ENCODE data around the gene TPD52L2. TPM values are rescaled to one million over a fixed set of nuclear protein-coding genes. Genes with fewer than 3 reads are reported as not detected.

The TPD52L2 gene
- total and polyA plus RNA-seq, 8 donors: 42.0 to 75.6 (median 52.9) TPM

DNA sequence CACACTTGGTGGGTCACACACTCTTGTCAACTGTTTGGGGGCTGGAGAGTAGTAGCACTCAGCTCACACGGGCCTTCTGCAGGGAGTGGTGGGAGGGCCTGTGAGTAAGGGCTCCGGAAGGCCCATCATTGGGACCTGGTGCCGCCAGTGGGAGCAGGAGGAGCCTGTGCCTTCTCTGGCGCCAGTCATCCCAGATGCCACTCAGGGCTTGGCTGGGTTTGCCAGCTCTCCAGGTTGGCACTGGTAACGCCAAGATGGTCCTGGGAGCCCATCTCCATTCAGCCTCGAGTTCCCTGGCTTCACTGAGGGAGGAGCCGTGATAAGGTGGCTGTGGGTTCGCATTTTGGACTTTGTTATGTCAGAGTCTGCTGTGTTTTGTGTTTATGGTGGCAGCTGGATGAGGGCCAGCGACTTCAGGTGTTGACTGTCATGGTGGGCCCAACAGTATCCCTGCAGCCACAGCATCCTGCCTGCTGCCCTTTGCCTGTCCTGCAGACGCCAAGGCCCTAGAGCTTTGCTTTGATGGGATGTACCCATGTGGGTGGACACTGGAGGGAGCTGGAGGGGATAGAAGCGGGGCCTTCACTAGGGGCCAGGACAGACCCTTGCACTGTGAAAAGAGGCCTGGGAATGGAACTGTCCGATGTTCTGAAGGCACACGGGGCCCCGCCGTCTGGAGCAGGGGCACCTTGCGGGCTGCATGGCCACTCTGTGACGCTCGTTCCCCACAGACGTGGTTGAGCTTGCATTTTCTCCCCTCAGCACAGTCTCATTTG lies 16.6 kb downstream of the TPD52L2 start:
- no peak for TF ChIP-seq EP300 (IDR thresholded peaks at IDR 0.05)
- TF ChIP-seq POLR2A (IDR thresholded peaks at IDR 0.05): no peak
- no peak for TF ChIP-seq POLR2AphosphoS5 (IDR thresholded peaks at IDR 0.05)
- TF ChIP-seq, protein P1, sequence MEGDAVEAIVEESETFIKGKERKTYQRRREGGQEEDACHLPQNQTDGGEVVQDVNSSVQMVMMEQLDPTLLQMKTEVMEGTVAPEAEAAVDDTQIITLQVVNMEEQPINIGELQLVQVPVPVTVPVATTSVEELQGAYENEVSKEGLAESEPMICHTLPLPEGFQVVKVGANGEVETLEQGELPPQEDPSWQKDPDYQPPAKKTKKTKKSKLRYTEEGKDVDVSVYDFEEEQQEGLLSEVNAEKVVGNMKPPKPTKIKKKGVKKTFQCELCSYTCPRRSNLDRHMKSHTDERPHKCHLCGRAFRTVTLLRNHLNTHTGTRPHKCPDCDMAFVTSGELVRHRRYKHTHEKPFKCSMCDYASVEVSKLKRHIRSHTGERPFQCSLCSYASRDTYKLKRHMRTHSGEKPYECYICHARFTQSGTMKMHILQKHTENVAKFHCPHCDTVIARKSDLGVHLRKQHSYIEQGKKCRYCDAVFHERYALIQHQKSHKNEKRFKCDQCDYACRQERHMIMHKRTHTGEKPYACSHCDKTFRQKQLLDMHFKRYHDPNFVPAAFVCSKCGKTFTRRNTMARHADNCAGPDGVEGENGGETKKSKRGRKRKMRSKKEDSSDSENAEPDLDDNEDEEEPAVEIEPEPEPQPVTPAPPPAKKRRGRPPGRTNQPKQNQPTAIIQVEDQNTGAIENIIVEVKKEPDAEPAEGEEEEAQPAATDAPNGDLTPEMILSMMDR (IDR thresholded peaks at IDR 0.05): no peak
- no peaks in the 10 kb centered on the region for H3K9me3 ChIP-seq
- H3K4me3 ChIP-seq: no peak overlapping the region
- no peaks in the 10 kb centered on the region for H3K27me3 ChIP-seq
- H3K36me3 ChIP-seq: peaks cover 41 to 93% (median 92%) of the 10 kb centered on the region in 4 donors
- no peak for DNase-seq
- WGBS, 5 donors: 69 to 87% (median 86%) methylated on average over 13 to 19 of the region's 19 CpGs
- peaks cover 0 to 15% (median 8%) of the 10 kb centered on the region in 4 donors for H3K4me1 ChIP-seq
- no peak overlapping the region for H3K27ac ChIP-seq
- intact Hi-C loops (cut with DNase I; ENCODE audit: low total_unique reads): no loop called here

DNA sequence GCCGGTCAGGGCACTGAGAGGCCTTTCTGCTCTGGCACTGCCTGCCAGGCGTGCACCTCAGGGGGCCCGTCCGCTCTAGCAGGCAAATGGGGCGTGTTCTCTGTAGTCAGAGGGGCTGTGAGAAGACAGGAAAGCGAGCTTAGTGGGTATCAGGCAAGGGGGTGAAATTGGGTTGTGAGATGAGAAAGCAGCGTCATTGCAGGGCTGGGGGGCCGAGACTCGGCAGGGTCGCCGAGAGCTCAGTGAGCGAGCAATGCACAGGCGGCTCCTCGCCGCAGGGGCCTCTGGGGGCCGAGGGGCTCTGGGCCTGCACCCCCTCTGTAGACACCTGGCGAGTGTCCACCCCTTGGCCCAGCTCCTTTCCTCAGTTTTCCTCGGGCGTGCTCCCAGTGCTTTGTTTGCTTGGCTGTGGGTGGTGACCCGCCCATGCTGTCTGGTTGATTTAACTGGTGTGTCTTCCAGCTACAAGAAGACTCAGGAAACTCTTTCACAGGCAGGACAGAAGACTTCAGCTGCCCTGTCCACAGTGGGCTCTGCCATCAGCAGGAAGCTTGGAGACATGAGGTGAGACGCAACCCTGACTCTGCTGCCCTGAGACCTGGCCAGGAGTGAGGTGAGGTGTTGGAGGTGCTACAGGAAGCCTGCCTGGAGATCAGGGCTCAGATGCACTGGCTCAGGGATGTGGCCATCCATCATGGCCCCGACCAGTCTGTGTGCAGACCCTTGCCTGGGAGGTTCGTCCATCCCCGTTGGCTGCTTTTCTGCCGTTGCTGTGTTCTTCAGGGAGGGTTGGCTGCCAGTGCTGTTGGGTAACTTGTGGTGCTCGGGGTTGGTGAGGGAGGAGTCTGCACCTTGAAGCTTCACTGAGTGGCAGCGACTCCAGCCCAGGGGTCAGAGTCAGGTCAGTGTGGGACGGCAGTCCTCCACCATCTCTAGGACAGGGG lies 17.5 kb downstream of the TPD52L2 start:
- intact Hi-C loops (cut with DNase I; ENCODE audit: low total_unique reads): no loop called here
- H3K4me3 ChIP-seq: no peak overlapping the region
- TF ChIP-seq POLR2A (IDR thresholded peaks at IDR 0.05): no peak
- TF ChIP-seq, protein P1 (IDR thresholded peaks at IDR 0.05): no peak
- TF ChIP-seq EP300 (IDR thresholded peaks at IDR 0.05): no peak
- no peak for TF ChIP-seq POLR2AphosphoS5 (IDR thresholded peaks at IDR 0.05)
- WGBS, 5 donors: 79 to 87% (median 84%) methylated on average over 25 to 28 of the region's 28 CpGs
- H3K27me3 ChIP-seq: no peaks in the 10 kb centered on the region
- DNase-seq: no peak
- H3K4me1 ChIP-seq: peaks cover 0 to 15% (median 8%) of the 10 kb centered on the region in 4 donors
- H3K9me3 ChIP-seq: no peaks in the 10 kb centered on the region
- no peak overlapping the region for H3K27ac ChIP-seq
- H3K36me3 ChIP-seq: peaks cover 46 to 93% (median 92%) of the 10 kb centered on the region in 4 donors

DNA sequence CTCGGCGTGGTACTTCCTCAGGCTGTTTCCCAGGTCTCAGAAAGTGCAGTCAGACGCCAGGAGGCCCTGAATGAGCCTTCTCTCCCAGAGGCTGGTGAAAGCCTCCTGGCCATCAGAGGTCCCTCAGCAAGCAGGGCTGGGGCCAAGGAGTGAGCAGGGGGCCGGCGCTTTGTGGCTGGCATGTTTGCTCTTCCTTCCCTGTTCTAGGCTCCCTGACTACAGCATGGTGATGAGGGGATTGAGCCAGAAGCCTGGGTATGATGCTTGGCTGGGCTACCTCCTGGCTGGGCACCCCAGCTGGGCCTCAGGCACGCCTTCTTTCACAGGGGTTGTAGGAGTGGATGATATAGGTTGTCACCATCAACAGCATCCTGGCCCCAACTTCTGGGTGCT lies 18.1 kb downstream of the TPD52L2 start:
- Histone ChIP-seq H3K9me3 (no peaks in the 10 kb centered on the region), H3K4me3 (no peak overlapping the region), H3K36me3 (peaks cover 45 to 93% (median 92%) of the 10 kb centered on the region in 4 donors), H3K27ac (no peak overlapping the region), H3K4me1 (peaks cover 0 to 15% (median 8%) of the 10 kb centered on the region in 4 donors), H3K27me3 (no peaks in the 10 kb centered on the region)
- WGBS, 5 donors: 83 to 93% (median 87%) methylated on average over 3 to 6 of the region's 6 CpGs
- no peak for TF ChIP-seq POLR2A (IDR thresholded peaks at IDR 0.05)
- TF ChIP-seq EP300 (IDR thresholded peaks at IDR 0.05): no peak
- no peak for TF ChIP-seq POLR2AphosphoS5 (IDR thresholded peaks at IDR 0.05)
- TF ChIP-seq, protein P1 (IDR thresholded peaks at IDR 0.05): no peak
- DNase-seq: no peak
- intact Hi-C loops (cut with DNase I; ENCODE audit: low total_unique reads): no loop called here

- peak in 1 of 2 donors; percentile 67 for DNase-seq
- intact Hi-C loops (cut with DNase I; ENCODE audit: low total_unique reads): no loop called here
- TF ChIP-seq POLR2AphosphoS5 (IDR thresholded peaks at IDR 0.05) (no peak), EP300 (IDR thresholded peaks at IDR 0.05) (no peak), POLR2A (IDR thresholded peaks at IDR 0.05) (no peak)
- TF ChIP-seq, protein P1 (IDR thresholded peaks at IDR 0.05): no peak
- H3K4me1 ChIP-seq: peaks cover 0 to 18% (median 8%) of the 10 kb centered on the region in 4 donors
- H3K27me3 ChIP-seq: no peaks in the 10 kb centered on the region
- no peak overlapping the region for H3K27ac ChIP-seq
- no peaks in the 10 kb centered on the region for H3K9me3 ChIP-seq
- H3K36me3 ChIP-seq: peaks cover 40 to 95% (median 93%) of the 10 kb centered on the region in 4 donors
- WGBS, 5 donors: 75 to 83% (median 77%) methylated on average over 17 to 21 of the region's 21 CpGs
- no peak overlapping the region for H3K4me3 ChIP-seq
These were observed 19.6 kb downstream of the TPD52L2 start for GRCh38 chr20:63884506-63885263.

All from stomach (tissue), 9 donors.